Neural progenitor cell (in vitro differentiated cells): ENCODE results near the gene BBS1. TPM values are rescaled to one million over a fixed set of nuclear protein-coding genes. Genes with fewer than 3 reads are reported as not detected.

Source experiments
- DNase-seq: peaks from one replicate; pipeline ENCODE4 v3.0.0-alpha.2; 2016; ENCODE audit warnings: low spot score
- H2AFZ ChIP-seq: fragments of 200-600 bp; sonication (generic); replicated peaks from 2 replicates; pipeline ENCODE4 v1.6.1; 2016; ENCODE audit warnings: antibody characterized with exemption
- H3F3A ChIP-seq: fragments of 200-600 bp; sonication (generic); 2 replicates; pipeline ENCODE4 v1.6.1; 2016; ENCODE audit warnings: antibody characterized with exemption, low read depth
- H3K27ac ChIP-seq: fragments of 200-600 bp; sonication (generic); 2 replicates; pipeline ENCODE4 v1.5.1; 2016; ENCODE audit warnings: mild to moderate bottlenecking
- H3K27me3 ChIP-seq: fragments of 200-600 bp; sonication (generic); 2 replicates; pipeline ENCODE4 v1.6.1; 2016; ENCODE audit warnings: mild to moderate bottlenecking, moderate library complexity
- H3K36me3 ChIP-seq: fragments of 200-600 bp; sonication (generic); 2 replicates; pipeline ENCODE4 v1.5.1; 2016
- H3K4me1 ChIP-seq: fragments of 200-600 bp; sonication (generic); 2 replicates; pipeline ENCODE4 v1.6.1; 2016; ENCODE audit warnings: mixed run types
- H3K4me2 ChIP-seq: fragments of 200-600 bp; sonication (generic); 2 replicates; pipeline ENCODE4 v1.6.1; 2016
- H3K4me3 ChIP-seq: fragments of 200-600 bp; sonication (generic); 2 replicates; pipeline ENCODE4 v1.5.1; 2016
- H3K79me2 ChIP-seq: fragments of 200-600 bp; sonication (generic); 2 replicates; pipeline ENCODE4 v1.6.1; 2016; ENCODE audit warnings: low read depth
- H3K9ac ChIP-seq: fragments of 200-600 bp; sonication (generic); 2 replicates; pipeline ENCODE4 v1.6.1; 2016
- H3K9me3 ChIP-seq: fragments of 200-600 bp; sonication (generic); 2 replicates; pipeline ENCODE4 v1.5.1; 2016; ENCODE audit warnings: low read depth
- H4K20me1 ChIP-seq: fragments of 200-600 bp; sonication (generic); 2 replicates; pipeline ENCODE4 v1.6.1; 2016; ENCODE audit warnings: low read depth
- H3K27ac Mint-ChIP-seq: 3 replicates; pipeline ENCODE4 v1.8.0; 2021; ENCODE audit warnings: mixed read lengths
- H3K27me3 Mint-ChIP-seq: 2 replicates; pipeline ENCODE4 v1.8.0; 2022; ENCODE audit warnings: low read depth, mild to moderate bottlenecking, inconsistent platforms, moderate library complexity, mixed read lengths; ENCODE audit not compliant: insufficient read depth
- H3K36me3 Mint-ChIP-seq: 3 replicates; pipeline ENCODE4 v1.8.0; 2021; ENCODE audit warnings: mixed read lengths
- H3K4me1 Mint-ChIP-seq: 3 replicates; pipeline ENCODE4 v1.8.0; 2021; ENCODE audit warnings: mixed read lengths
- H3K4me3 Mint-ChIP-seq: 3 replicates; pipeline ENCODE4 v1.8.0; 2021; ENCODE audit warnings: mild to moderate bottlenecking, moderate library complexity, mixed read lengths
- H3K9me3 Mint-ChIP-seq: 3 replicates; pipeline ENCODE4 v1.8.0; 2020; ENCODE audit warnings: mixed read lengths
- CTCF ChIP-seq: fragments of 200-600 bp; sonication (generic); IDR thresholded peaks from 2 replicates; pipeline ENCODE4 v1.5.1; 2017; ENCODE audit warnings: antibody characterized with exemption, mild to moderate bottlenecking
- EZH2 ChIP-seq: fragments of 200-600 bp; sonication (generic); IDR thresholded peaks from 2 replicates; pipeline ENCODE4 v1.6.1; 2017; ENCODE audit warnings: antibody characterized with exemption, mild to moderate bottlenecking, moderate library complexity
- EZH2phosphoT487 ChIP-seq: fragments of 200-600 bp; sonication (generic); IDR thresholded peaks from 2 replicates; pipeline ENCODE4 v1.6.1; 2017; ENCODE audit warnings: antibody characterized with exemption
- total RNA-seq: library from RNA; depleted of rRNA; stranded (reverse); fragments of >200 nt; gene quantifications from 2 replicates; pipeline ENCODE4 v1.2.3, GENCODE V29; 2015; ENCODE audit warnings: low replicate concordance

BBS1 gene
- total RNA-seq, 1 donor from 2014 or later, result 42.0 TPM

GRCh38 chr11:66570850-66571180 lies 60.4 kb downstream of the BBS1 start:
- Mint-ChIP-seq H3K4me1 (peaks cover 13% of the 10 kb centered on the region), H3K27me3 (peaks cover 14% of the 10 kb centered on the region), H3K27ac (peak overlapping the region; percentile 57), H3K9me3 (peaks cover 14% of the 10 kb centered on the region), H3K36me3 (peaks cover 3% of the 10 kb centered on the region), H3K4me3 (peak overlapping the region; percentile 11)
- Histone ChIP-seq H3K36me3 (no peaks in the 10 kb centered on the region), H2AFZ (peak overlapping the region; percentile 75), H4K20me1 (no peaks in the 10 kb centered on the region), H3F3A (peaks cover 14% of the 10 kb centered on the region), H3K9ac (no peak overlapping the region), H3K27ac (peak overlapping the region; percentile 90), H3K79me2 (no peaks in the 10 kb centered on the region), H3K4me2 (peak overlapping the region; percentile 33), H3K27me3 (no peaks in the 10 kb centered on the region), H3K4me1 (peaks cover 16% of the 10 kb centered on the region), H3K9me3 (no peaks in the 10 kb centered on the region), H3K4me3 (no peak overlapping the region)
- TF ChIP-seq EZH2 (no peak), EZH2phosphoT487 (no peak), CTCF (no peak)
- DNase-seq, result no peak

GRCh38 chr11:66579017-66579606 lies 68.7 kb downstream of the BBS1 start:
- no peak overlapping the region for H3K4me3 ChIP-seq
- DNase-seq, result peak; percentile 83
- Mint-ChIP-seq H3K27ac (peak overlapping the region; percentile 14), H3K27me3 (peaks cover 7% of the 10 kb centered on the region), H3K36me3 (peaks cover 3% of the 10 kb centered on the region), H3K9me3 (peaks cover 17% of the 10 kb centered on the region), H3K4me1 (peaks cover 8% of the 10 kb centered on the region), H3K4me3 (peak overlapping the region; percentile 43)
- H3K36me3 ChIP-seq, result no peaks in the 10 kb centered on the region
- peaks cover 11% of the 10 kb centered on the region for H3K4me1 ChIP-seq
- H3K9me3 ChIP-seq, result no peaks in the 10 kb centered on the region
- H4K20me1 ChIP-seq, result no peaks in the 10 kb centered on the region
- peak overlapping the region; percentile 43 for H2AFZ ChIP-seq
- H3K4me2 ChIP-seq, result no peak overlapping the region
- H3K9ac ChIP-seq, result no peak overlapping the region
- no peak overlapping the region for H3K27ac ChIP-seq
- H3F3A ChIP-seq, result peaks cover 9% of the 10 kb centered on the region
- TF ChIP-seq EZH2 (peak; percentile 27), EZH2phosphoT487 (no peak), CTCF (peak; percentile 87)
- H3K27me3 ChIP-seq, result no peaks in the 10 kb centered on the region
- no peaks in the 10 kb centered on the region for H3K79me2 ChIP-seq

DNA sequence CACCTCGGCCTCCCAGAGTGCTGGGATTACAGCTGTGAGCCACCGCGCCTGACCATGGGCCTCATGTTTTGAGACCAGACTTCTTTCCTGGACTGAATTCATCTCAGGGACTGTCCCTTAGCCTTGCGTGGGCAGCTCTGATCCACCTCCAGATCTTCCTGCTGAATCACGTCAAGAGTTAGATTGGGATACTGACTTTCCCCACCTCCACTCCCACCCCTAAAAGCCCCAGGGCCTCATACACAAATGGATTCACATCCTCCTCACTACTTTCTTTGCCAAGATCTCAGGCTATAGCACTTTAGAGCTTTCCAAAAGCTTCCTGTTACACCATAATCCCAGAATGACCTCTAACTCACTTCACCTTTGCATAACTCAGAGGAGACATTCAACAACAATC lies 70.4 kb downstream of the BBS1 start:
- Histone ChIP-seq H3K4me3 (no peak overlapping the region), H3K9ac (no peak overlapping the region), H3K79me2 (no peaks in the 10 kb centered on the region), H3F3A (peaks cover 9% of the 10 kb centered on the region), H2AFZ (no peak overlapping the region), H3K9me3 (no peaks in the 10 kb centered on the region), H3K4me2 (no peak overlapping the region), H3K4me1 (peaks cover 11% of the 10 kb centered on the region), H3K27me3 (no peaks in the 10 kb centered on the region), H3K36me3 (no peaks in the 10 kb centered on the region), H4K20me1 (no peaks in the 10 kb centered on the region), H3K27ac (no peak overlapping the region)
- Mint-ChIP-seq H3K36me3 (no peaks in the 10 kb centered on the region), H3K9me3 (peaks cover 16% of the 10 kb centered on the region), H3K4me3 (no peak overlapping the region), H3K27ac (no peak overlapping the region), H3K27me3 (no peaks in the 10 kb centered on the region), H3K4me1 (peaks cover 8% of the 10 kb centered on the region)
- DNase-seq, result no peak
- TF ChIP-seq EZH2, result no peak
- TF ChIP-seq EZH2phosphoT487, result no peak
- TF ChIP-seq CTCF, result no peak
